ENCODE measurements around the gene B9D1.

GRCh38 chr17:19382531-19383444 lies 20.3 kb upstream of the B9D1 start:
- TF ChIP-seq CTCF (IDR thresholded peaks at IDR 0.05; ENCODE audit: low read length) (no peak), EZH2phosphoT487 (IDR thresholded peaks at IDR 0.05; ENCODE audit: low read length) (no peak)

All from MM.1S (cell line).